Measurements from ENCODE around the gene FRMD4B.
"Not testable (repeated sequence)": the region's sequence is repeated elsewhere in the genome, so short reads cannot be mapped to it uniquely, and the experiment has no call there.

Gene FRMD4B

DNA sequence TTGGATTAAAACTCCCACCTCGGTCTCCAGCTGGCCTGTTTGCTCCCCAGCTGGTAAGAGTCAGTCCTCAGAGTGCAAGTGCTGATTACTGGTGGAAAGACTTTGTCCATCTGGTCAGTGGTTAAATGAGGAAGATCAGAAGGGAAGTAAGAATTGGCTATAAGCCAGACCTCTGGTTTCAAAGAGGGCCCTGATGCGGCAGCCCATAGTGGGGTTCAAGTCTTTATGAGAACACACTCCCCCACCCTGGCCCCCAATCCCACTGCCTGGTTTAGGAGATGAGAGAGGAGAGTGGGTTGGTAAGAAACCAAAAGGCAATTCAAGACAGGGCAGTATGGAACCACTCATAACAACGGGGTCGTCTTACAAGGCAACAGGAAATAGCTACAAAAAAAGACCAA is 65.0 kb downstream of the FRMD4B start:
- DNase-seq: no peak

DNA sequence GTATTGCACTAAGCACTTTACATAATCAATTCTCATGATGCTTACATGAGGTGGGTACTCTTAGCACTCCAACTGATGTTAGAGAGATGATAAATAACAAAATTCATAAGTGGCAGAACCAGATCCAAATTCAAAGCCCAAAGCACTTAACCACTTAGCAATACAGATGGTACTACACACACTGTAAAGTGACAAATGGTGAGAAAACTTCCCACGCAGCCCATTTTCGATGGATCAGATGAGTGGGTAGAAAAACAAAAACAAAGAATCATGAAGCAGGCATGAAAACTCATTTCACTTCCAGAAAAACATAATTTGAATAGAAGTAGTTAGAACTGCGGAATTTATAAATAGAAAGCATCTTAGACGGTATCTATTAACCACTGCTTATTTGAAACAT is 66.2 kb downstream of the FRMD4B start:
- no peak for DNase-seq

DNA sequence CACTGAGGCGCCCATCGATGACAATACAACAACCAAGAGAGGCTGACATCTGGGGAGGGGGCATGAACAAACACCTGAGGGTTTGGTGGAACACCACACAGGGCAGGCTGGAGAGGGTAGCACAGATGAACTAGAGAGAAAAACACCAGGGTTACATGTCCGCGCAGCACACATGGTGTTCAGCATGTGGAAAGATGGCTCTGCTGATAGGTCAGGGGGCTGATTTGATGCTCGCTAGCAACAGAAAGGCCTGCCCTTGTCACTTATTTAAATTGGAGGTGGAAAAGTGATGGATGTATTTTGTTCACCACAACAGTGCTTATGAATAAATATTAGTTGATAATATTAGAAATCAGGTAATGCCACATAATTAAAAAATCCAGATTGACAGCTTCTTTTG is 67.5 kb downstream of the FRMD4B start:
- DNase-seq: no peak

DNA sequence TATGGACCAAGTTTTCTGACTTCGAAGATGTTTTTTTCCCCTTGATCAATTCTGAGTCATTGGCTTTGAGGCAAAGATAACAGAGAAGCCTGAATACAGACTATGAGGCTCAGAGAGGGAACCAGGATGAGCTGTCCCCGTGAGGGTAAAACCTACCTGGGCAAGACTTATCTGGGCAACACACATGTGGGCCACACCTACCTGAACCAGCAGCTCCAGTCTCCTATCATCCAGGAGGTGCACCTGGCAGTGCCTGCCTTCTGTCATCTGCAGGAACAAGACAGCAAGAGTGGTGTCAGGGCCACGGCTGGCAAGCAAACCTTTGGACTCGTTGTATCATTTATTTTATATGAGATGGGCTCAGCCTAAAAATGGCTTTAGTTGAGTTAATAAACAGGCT is 72.6 kb downstream of the FRMD4B start:
- no peak for DNase-seq

DNA sequence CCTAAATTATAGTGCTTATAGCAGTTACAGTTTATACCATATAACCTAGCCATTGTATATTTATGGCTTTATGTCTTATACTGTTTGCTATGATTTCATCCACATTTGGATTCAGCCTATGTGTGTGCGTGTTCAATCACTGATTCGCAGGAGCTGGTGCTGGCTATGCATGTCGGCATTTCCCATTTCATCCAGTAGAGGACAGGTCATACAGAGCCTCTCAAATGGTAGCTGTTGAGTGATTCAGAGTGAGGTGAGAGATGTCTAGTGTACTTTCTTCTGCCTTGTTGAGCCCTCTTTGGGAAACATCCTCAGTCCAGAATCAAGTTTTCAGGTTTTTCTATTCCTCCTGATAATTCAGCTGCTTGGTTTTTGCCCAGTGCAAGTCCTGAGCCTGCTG is 76.1 kb downstream of the FRMD4B start:
- DNase-seq: no peak

DNA sequence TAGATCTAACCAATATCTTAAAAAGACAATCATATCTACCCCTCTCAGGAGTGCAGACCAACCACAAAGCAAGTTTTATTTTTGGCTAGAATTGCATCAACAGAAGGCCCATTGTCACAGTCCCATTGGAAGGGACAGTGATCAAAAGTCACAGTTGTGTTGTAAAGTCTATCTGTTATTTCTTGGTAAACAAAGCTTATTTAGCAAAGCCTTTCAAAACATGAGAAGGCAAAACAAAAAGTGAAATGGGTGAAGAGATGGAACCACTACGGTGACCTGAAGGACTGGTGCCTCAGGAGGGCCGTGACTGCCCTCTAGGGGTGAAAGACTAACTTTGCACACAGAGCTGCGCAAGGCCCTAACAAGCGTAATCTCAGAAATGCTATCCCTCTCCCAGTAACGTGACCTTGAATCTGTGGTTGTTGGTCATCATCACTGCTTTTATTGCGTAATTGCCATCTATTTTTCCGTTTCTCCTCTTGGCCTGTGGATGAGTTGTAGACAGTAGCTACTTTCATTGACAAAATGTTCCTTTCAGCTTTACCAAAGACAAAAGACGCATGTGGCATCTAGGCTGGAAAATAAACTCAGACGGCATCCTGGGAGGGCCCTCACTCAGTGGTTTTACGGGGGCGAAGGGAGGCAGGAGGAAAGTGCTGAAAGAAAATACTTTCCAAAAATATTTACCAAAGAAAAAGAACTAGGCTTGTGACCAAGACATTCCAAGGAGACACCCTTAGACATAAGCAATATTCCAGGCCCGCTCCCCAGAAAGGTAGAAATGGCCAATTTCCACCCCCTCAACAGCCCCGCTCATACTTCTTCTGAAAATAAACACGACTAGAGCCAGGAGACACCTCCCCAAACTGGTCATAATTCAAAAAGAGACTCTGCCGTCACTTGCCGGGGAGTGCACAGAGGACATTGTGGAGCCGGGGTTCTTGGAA is 79.4 kb downstream of the FRMD4B start:
- DNase-seq: peak; percentile 15

DNA sequence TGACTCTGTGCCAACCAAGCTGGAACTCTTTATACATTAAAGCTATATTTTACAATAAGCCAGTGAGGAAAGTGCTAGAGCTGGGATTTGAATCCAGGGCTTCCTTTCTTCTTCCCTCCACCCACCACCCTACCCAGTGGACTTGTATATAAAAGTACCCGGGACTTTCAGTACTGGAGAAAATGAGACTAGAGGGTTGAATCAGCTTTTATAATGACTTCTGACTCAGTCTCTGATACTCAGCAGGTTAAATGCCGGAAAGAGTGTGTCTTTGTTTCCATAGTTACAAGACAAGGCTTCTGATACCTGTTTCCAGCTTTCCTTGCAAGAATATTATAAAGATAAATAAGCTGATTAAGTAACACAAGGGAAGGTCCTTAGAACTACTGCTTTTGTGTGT is 80.9 kb downstream of the FRMD4B start:
- no peak for DNase-seq

DNA sequence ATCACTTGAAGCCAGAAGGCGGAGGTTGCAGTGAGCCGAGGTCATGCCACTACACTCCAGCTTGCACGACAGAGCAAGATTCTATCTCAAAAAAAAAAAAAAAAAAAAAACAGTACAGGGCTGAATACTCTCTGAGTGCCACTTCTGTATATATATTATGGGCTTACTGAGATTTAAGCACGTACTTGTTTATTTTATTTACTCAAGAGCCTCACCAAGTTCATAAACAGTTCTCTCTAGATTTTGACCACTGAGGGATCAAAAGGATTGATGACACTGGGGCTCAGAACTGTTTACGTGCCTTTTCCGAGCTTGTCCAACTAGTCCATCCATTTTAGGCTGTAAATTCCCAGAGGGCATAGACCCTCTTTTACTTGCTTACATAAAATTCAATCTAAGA is 81.5 kb downstream of the FRMD4B start:
- no peak for DNase-seq

DNA sequence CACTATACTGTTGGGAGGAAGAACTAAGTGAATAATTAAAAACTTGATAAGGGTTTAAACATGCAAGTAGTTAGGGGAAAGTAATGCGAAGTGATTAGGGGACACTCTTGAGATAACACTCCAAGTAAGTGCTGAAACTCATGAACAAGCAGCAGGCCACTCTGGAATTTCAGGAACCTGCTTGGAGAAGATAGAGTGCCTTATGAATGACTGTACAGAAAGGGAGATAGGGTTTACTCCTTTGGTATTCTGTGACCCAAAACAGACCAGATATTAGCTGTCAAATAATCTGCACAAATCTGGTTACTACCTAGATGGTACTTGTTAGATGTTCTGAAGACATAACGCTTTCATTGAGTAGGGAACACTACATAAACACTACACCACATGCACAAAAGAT is 85.6 kb downstream of the FRMD4B start:
- no peak for DNase-seq

DNA sequence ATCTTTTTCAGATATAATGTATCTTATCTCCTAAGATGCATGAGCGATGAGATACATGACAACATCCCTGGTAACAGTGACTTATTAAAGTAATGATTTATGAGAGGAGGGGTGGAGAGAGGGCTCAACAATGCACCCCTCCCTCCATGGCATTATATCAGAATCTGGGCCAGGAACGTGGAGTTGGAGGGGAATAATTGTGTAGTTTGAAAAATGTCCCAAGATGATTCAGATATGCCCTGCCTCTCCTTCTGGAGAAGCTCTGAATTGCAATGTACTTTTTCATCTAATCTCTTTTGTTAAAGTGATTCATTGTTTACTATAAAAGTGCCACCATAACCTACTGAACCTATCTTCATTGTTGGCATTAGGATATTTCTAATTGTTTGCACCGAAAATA is 86.5 kb downstream of the FRMD4B start:
- DNase-seq: no peak

DNA sequence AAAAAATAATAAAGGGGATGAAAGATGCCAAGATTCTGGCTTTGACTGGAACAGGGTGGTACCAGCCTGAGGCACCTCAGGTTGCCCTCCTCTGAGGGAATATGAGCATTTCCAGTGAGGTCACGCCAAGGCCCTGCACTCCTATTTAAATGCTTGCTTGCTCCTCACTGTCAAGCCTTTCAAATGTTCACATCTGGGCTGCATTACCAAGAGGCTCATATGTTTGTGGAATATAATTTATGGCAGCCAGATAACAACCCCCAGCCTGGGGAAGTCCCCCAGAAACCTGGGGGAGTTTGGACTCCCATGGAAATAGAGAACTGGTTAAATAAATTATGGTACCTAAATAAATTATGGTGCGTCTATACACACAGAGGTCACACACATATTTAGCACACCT is 88.4 kb downstream of the FRMD4B start:
- no peak for DNase-seq

DNA sequence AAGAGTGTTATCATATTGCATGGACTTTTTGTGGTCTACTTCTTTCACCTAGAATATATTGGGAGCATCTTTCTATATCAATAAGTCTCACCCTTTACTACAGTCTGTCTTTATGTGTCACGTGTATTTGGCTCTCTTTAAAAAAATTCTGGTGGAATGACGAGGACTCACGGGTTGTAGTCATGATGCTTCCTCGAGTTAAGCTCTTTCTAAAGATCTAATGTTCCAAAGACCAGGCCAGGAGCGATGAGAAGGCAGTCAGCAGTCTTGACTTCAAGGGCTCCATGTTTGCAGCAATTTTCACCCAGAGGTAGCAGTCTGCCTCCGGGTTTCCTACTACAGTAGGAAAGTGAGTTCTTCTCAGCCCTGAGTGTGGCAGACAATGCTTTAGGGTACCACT is 88.9 kb downstream of the FRMD4B start:
- no peak for DNase-seq

DNA sequence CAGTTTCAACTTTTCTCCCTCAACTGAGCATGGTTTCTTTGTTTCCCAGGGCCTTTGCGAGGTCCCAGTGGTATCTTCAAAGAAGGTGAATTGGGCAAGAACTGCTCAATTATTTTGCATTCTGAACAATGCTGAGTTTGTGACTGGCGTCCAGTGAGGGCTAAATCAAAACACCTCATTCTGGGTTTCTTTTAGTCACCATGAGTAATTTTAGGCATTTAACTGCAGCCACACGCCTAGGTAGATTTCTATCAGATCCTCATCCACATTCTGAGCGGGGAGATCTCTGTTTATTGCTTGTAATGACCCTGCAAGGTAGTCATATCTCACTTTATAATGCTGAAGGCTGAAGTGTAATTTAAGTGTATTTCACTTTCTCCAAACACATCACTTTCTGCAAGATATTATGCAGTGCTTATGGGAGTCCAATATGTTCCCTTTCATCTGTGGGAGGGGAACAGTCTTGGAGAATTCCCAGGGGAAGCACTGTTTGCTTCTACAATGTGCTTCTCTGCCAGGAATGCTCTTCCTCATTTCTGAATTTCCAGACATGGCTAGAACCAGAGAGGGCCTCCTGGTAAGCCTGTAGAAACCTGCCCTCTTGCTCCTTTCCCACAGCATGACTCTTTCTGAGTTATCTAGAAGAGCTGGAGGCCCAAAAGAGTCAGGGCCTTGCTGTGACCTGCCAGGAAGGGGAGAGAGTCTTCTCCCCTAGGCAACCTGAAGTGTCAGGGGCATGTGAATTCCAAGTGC is 91.7 kb downstream of the FRMD4B start:
- peak; percentile 58 for DNase-seq

DNA sequence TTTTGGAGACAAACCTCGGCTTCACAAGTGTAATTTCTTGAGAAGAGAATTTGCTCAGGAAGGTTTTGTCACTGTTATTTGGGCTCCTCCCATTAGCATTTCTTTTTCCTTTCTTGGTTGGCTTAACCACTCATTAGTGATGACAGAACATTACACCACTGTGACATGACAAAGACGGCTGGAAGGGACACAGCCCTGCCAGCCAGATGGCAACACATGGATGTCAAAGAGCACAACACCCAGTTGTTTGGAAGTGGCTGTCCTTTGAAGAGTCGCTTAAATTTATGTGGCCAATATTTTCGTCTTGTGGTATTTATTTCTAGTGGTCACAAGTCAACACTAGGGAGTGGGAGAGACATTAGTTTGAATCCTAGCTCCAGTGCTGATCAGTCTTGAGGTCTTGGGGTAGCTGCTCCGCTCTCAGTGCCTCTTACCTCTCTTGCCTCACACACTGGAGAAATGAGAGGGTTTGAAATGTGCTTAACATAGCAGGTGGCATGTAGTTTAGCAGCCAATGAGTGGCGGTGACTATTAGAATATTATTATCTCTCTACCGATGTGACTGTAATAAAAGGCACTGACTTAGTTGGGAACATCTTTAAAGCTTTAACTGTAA is 92.8 kb downstream of the FRMD4B start:
- DNase-seq: peak; percentile 12

DNA sequence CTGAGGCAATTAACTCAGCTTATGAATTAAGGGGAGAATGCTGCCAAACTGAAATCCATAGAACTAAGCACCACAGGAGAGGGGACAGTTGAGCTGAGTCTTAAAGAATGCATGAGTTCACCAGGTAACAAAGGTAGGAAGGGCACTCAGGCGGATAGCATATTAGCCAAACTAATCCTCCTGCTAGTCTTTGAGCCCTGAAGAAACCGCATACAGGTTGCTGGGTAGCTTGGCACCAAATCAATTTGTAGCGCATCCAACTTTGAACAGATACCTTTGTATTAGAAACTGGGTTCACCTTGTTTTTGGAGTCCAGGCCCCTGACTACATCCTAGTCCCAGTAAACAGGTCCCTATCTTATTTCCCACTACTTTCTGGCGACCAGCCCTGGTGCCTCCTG is 93.7 kb downstream of the FRMD4B start:
- no peak for DNase-seq

DNA sequence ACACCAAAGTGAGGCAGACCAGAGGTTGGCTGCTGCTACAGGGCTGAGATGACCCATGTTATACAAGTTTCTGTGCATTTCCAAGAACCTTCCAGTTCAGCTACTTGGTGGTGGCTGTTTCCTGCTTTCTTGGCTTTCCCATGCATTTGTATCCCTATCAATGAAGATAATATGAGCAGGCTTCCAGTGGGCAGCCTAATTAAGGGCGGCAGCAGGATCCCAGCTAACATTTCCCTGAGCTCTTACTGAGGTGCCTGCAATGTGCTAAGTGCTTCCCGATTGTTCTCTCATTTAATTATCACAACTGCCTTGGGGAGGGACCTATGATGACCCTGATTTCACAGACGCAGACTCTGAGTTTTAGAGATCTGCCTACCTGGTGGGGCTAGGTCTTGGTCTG is 95.5 kb downstream of the FRMD4B start:
- DNase-seq: no peak

DNA sequence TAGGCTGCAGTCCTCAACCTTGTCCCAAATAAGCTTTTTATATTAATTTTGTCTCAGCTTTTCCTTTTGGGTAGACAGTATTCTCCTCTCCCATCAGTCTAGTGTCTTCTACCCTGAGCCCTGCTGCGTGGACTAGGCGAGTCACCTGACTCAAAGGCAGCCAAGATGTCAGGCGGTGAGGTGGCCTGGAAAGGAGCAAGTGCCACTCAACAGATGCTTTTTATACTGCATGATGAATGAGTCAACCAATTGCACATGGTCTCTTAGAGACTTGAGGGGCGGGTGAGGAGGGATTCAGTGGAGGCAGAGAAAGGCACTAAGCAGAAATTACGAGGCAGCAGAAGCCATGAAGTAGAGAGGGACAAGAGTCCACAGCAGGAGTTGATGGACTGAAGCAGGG is 95.9 kb downstream of the FRMD4B start:
- no peak for DNase-seq

DNA sequence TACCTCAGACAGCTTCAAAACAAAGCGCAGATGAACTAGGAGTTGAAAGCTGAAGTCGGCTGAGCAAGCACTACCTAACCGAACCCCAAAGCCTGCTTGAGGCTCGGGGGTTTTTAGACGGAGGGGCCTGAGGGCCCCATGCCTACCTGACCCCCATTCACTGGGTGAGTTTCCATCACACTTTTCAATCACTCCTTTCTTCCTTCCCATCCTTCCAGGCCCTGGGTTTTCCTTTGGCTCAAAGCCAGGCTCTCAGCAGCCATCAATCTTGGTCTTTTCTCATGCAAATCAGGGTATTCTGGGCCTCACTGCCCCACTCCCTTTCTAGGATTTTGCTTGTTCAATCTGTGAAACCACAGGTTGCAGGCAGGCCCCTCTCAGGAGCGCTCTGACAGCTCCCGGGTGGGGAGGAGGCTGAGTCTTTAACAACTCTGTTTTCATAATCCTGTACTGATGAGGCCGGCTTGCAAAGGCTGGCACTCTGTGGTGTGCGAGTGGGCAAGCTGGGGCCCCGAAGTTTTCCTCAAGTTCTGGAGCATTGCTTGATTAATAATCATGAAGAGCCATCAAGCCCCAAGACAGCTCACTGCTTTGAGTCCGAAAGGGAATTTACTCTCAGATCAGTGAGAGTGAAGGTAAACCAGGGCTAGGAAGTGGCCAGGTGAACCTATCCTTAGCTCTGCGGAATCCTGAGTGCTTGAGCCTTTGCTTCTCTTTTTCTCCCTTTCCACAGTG is 97.6 kb downstream of the FRMD4B start:
- DNase-seq: no peak

DNA sequence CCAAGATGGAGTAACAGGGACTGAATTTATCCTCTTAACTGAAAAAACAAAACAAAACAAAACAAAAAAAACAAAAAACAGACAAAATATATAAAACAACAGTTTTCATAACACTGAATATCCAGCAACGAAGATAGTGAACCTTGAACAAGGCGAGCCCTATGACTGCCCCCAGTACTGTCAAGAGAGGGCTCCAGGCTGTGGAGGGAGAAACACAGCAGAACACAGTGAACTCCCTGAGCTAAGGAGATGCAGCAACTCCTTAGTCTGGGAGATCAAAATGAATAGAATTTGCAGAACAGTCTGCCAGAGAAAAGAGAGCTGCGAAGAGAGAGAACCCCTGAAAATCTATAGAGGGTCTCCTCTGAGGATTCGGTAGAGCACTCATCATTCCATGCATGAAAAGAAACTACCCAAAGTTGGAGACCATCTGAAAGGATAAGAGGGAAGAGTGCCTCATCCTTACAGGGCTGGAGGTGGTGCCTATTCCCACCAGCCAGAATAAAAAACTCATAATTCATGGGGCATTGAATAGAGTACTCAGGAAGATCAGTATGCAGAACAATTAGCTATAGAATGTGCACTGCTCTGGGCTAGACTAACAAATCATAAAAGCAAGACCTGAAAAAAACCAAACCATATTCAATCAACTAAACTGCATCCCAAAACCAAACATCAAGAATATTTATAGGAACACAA is 101.8 kb downstream of the FRMD4B start:
- no peak for DNase-seq

DNA sequence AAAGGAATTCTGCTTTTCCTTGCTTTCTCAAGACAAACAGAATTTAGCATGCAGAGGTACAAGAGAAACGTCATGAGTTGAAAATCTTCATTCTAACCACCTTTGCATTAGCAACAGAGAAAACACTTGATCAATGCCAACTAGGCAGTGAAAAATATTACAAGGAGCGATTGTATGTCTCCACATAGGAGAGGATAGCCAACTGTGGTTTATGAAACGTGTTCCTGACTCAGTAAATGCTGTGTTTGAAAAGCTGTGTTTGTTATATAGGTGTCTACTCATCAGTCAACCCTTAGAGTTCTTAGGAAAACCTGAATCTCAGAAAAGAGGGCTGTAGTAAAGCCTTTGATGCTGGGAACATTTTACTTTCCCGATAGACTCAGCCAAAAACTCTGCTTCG is 102.4 kb downstream of the FRMD4B start:
- DNase-seq: no peak

DNA sequence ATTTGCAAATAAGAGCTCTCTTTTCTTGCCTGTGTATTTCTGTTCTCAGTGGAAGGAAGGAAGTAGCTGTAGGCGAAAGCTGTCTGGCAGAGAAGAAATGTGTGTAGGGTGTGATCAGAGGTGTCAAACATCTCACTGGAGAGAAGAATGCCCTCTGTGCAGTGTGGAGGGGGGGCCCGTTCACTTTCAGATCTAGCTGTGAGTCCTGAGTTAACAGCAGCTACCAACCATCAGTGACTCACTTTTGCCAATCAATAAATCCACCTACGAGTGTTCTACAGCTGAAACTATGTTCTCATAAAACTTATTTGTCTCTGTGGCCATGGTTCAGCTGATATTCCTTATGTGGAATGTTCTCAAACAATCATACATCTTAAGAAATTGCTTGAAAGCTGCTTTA is 103.7 kb downstream of the FRMD4B start:
- DNase-seq: no peak

DNA sequence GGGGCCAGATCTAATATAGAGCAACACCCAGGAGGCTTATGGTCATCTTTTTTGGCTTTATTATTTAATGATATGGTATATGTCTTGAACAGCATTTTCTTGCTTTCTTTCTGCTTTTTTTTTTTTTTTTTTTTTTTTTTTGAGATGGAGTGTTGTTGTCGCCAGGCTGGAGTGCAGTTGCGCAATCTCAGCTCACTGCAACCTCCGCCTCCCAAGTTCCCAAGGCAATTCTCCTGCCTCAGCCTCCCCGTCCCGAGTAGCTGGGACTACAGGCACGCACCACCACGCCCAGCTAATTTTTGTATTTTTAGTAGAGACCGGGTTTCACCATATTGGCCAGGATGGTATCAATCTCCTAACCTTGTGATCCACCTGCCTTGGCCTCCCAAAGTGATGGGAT is 108.5 kb downstream of the FRMD4B start:
- DNase-seq: not testable (repeated sequence)

DNA sequence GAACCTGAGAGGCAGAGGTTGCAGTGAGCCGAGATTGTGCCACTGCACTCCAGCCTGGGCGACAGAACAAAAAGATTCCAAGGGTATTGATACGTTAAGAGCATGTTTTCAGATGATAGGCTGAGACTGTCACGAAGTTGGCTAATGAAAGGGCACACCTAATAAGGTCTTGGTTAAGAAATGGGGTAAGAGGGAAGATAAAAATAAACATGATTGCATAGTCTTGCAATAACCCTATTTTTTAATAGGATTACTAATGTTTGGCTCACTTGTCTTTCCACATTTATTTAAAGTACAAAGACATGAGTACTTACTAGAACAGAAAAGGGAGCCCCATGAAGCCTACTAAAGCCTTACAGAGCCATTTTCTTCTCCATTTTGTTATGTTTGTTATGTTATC is 109.0 kb downstream of the FRMD4B start:
- no peak for DNase-seq
